GM12878 (cell line): ENCODE data around the gene FZR1. TPM values are rescaled to one million over a fixed set of nuclear protein-coding genes. Genes with fewer than 3 reads are reported as not detected.

Source experiments
- BMI1 ChIP-seq: fragments of 450-650 bp; IDR thresholded peaks from 2 replicates; pipeline ENCODE4 v1.6.1; 2016; ENCODE audit warnings: mild to moderate bottlenecking, moderate library complexity, borderline replicate concordance
- CBX3 ChIP-seq: fragments of 200-600 bp; sonication (generic); IDR thresholded peaks from 2 replicates; pipeline ENCODE4 v1.6.1; 2016; ENCODE audit warnings: low read depth, borderline replicate concordance
- CTCF ChIP-seq, 3 experiments: IDR thresholded peaks in 2 of 3; conservative IDR thresholded peaks in 1 of 3; 2 replicates each; pipeline ENCODE4 v1.5.1; 2011; ENCODE audit warnings: low read depth in 3 of 3, low read length in 3 of 3, mild to moderate bottlenecking in 3 of 3, control low read depth in 2 of 3, moderate library complexity in 2 of 3, inconsistent platforms in 1 of 3, mixed read lengths in 1 of 3; ENCODE audit not compliant: control insufficient read depth in 2 of 3, insufficient read depth in 1 of 3; ENCODE audit errors: extremely low read depth in 1 of 3
- E4F1 ChIP-seq: fragments of 450-650 bp; IDR thresholded peaks from 2 replicates; pipeline ENCODE4 v1.6.1; 2018; ENCODE audit warnings: borderline replicate concordance, mild to moderate bottlenecking; ENCODE audit not compliant: partially characterized antibody
- GATAD2B ChIP-seq: fragments of 450-650 bp; conservative IDR thresholded peaks from 2 replicates; pipeline ENCODE4 v1.6.1; 2017; ENCODE audit warnings: low read depth, mild to moderate bottlenecking, moderate library complexity
- HCFC1 ChIP-seq: fragments of 150-350 bp; IDR thresholded peaks from 2 replicates; pipeline ENCODE4 v1.6.1; 2014; ENCODE audit warnings: low read length
- HDAC2 ChIP-seq: fragments of 200-600 bp; sonication (generic); IDR thresholded peaks from 2 replicates; pipeline ENCODE4 v1.6.1; 2017
- IKZF2 ChIP-seq, 2 experiments: fragments of 450-650 bp; IDR thresholded peaks; 2 replicates each; pipeline ENCODE4 v1.6.1; 2017; ENCODE audit warnings: mild to moderate bottlenecking in 2 of 2, moderate library complexity in 2 of 2
- JUNB ChIP-seq: IDR thresholded peaks from 2 replicates; pipeline ENCODE4 v1.6.1; 2016; ENCODE audit warnings: antibody characterized with exemption, mild to moderate bottlenecking
- PAX5 ChIP-seq: IDR thresholded peaks from 2 replicates; pipeline ENCODE4 v1.6.1; 2011; ENCODE audit warnings: low read depth, low read length, borderline replicate concordance
- RAD21 ChIP-seq: IDR thresholded peaks from 2 replicates; pipeline ENCODE4 v1.6.1; 2011; ENCODE audit warnings: mild to moderate bottlenecking, low read depth, low read length, moderate library complexity; ENCODE audit not compliant: insufficient read depth
- SMAD5 ChIP-seq: IDR thresholded peaks from 2 replicates; pipeline ENCODE4 v1.6.1; 2016; ENCODE audit warnings: antibody characterized with exemption, low read depth
- STAT1 ChIP-seq: fragments of 450-650 bp; conservative IDR thresholded peaks from 2 replicates; pipeline ENCODE4 v1.6.1; 2014; ENCODE audit warnings: antibody characterized with exemption, mild to moderate bottlenecking
- SUZ12 ChIP-seq: fragments of 200-600 bp; sonication (generic); IDR thresholded peaks from one replicate; pipeline ENCODE4 v1.6.1; 2018; ENCODE audit warnings: antibody characterized with exemption, mild to moderate bottlenecking; ENCODE audit not compliant: unreplicated experiment
- USF2 ChIP-seq: IDR thresholded peaks from 2 replicates; pipeline ENCODE4 v1.6.1; 2011; ENCODE audit warnings: low read depth, low read length, improper control_type of control experiment, borderline replicate concordance
- YBX1 ChIP-seq: fragments of 450-650 bp; IDR thresholded peaks from 2 replicates; pipeline ENCODE4 v1.6.1; 2016; ENCODE audit warnings: antibody characterized with exemption
- ZNF384 ChIP-seq: IDR thresholded peaks from 2 replicates; pipeline ENCODE4 v1.6.1; 2012; ENCODE audit warnings: low read depth, mild to moderate bottlenecking, low read length, improper control_type of control experiment, borderline replicate concordance
- polyA plus RNA-seq, 11 experiments: library from polyadenylated mRNA; depleted of rRNA in 4 of 11; unstranded in 6 of 11; stranded (reverse) in 5 of 11; fragments of >200 nt; fragmentation: Nextera tagmentation in 4 of 11; fragmentation: Illumina TruSeq in 1 of 11; extraction: Ambion mirVana in 4 of 11; extraction: Trizol in 1 of 11; gene quantifications; 1 replicate in 1 of 11; 2 replicates in 10 of 11; pipeline versions ENCODE4 v1.2.1 to v1.2.3, GENCODE V29; 2011 to 2016; ENCODE audit warnings: inconsistent platforms in 2 of 11, missing spikeins in 2 of 11, low read depth in 1 of 11
- total RNA-seq, 4 experiments: library from RNA; depleted of rRNA in 3 of 4; stranded (reverse); fragments of >200 nt in 3 of 4; fragmentation: Illumina TruSeq in 1 of 4; extraction: Trizol in 1 of 4; gene quantifications; 2 replicates each; pipeline versions ENCODE4 v1.2.1 to v1.2.3, GENCODE V29; 2013 to 2021
- TF ChIP-seq, protein P1 (sequence below): fragments of 450-650 bp; IDR thresholded peaks from 2 replicates; pipeline ENCODE4 v1.6.1; 2017; ENCODE audit warnings: mild to moderate bottlenecking, moderate library complexity
- TF ChIP-seq, protein P2 (sequence below): IDR thresholded peaks from 2 replicates; pipeline ENCODE4 v1.6.1; 2012; ENCODE audit warnings: low read depth, low read length, improper control_type of control experiment

Gene FZR1
- total and polyA plus RNA-seq, 10 of the 15 experiments (the other 5 are each of a cell fraction or from before 2014, with no cell fraction given): 0.11 to 44.2 (median 29.3) TPM

- TF ChIP-seq, protein P1, sequence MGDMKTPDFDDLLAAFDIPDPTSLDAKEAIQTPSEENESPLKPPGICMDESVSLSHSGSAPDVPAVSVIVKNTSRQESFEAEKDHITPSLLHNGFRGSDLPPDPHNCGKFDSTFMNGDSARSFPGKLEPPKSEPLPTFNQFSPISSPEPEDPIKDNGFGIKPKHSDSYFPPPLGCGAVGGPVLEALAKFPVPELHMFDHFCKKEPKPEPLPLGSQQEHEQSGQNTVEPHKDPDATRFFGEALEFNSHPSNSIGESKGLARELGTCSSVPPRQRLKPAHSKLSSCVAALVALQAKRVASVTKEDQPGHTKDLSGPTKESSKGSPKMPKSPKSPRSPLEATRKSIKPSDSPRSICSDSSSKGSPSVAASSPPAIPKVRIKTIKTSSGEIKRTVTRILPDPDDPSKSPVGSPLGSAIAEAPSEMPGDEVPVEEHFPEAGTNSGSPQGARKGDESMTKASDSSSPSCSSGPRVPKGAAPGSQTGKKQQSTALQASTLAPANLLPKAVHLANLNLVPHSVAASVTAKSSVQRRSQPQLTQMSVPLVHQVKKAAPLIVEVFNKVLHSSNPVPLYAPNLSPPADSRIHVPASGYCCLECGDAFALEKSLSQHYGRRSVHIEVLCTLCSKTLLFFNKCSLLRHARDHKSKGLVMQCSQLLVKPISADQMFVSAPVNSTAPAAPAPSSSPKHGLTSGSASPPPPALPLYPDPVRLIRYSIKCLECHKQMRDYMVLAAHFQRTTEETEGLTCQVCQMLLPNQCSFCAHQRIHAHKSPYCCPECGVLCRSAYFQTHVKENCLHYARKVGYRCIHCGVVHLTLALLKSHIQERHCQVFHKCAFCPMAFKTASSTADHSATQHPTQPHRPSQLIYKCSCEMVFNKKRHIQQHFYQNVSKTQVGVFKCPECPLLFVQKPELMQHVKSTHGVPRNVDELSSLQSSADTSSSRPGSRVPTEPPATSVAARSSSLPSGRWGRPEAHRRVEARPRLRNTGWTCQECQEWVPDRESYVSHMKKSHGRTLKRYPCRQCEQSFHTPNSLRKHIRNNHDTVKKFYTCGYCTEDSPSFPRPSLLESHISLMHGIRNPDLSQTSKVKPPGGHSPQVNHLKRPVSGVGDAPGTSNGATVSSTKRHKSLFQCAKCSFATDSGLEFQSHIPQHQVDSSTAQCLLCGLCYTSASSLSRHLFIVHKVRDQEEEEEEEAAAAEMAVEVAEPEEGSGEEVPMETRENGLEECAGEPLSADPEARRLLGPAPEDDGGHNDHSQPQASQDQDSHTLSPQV: no peak
- TF ChIP-seq SUZ12: no peak
- TF ChIP-seq CBX3: no peak
- no peak for TF ChIP-seq USF2
- no peak for TF ChIP-seq YBX1
- TF ChIP-seq PAX5: 0 out of 2 replicates have a peak, but pooled peaks have one; percentile 29
- no peak for TF ChIP-seq ZNF384
- 0 out of 2 replicates have a peak, but pooled peaks have one; percentile 32 for TF ChIP-seq JUNB
- TF ChIP-seq HCFC1: peak; percentile 62
- TF ChIP-seq, protein P2, sequence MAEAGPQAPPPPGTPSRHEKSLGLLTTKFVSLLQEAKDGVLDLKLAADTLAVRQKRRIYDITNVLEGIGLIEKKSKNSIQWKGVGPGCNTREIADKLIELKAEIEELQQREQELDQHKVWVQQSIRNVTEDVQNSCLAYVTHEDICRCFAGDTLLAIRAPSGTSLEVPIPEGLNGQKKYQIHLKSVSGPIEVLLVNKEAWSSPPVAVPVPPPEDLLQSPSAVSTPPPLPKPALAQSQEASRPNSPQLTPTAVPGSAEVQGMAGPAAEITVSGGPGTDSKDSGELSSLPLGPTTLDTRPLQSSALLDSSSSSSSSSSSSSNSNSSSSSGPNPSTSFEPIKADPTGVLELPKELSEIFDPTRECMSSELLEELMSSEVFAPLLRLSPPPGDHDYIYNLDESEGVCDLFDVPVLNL: peak; percentile 87
- no peak for TF ChIP-seq IKZF2 (IDR thresholded peaks at IDR 0.05)
- no peak for TF ChIP-seq STAT1
- no peak; the same call in 1 of the 2 replicates for TF ChIP-seq GATAD2B
- no peak for TF ChIP-seq CTCF (IDR thresholded peaks at IDR 0.05 in 2 of 3, conservative IDR thresholded peaks at IDR 0.05 in 1 of 3; ENCODE audit: control insufficient read depth in 2 of 3, extremely low read depth in 1 of 3, insufficient read depth in 1 of 3, low read depth in 3 of 3, low read length in 3 of 3)
- no peak for TF ChIP-seq HDAC2
- TF ChIP-seq RAD21: no peak
- 0 out of 2 replicates have a peak, but pooled peaks have one; percentile 12 for TF ChIP-seq SMAD5
- peak; percentile 99 for TF ChIP-seq BMI1
- peak; percentile 82 for TF ChIP-seq E4F1
These were observed at the start of gene FZR1 (continued) for GRCh38 chr19:3505598-3506383.
